Measurements from ENCODE around the gene TOB2. TPM values are rescaled to one million over a fixed set of nuclear protein-coding genes. Genes with fewer than 3 reads are reported as not detected.

Gene TOB2
- total and polyA plus RNA-seq, 8 donors, result 38.9 to 62.6 (median 48.3) TPM

DNA sequence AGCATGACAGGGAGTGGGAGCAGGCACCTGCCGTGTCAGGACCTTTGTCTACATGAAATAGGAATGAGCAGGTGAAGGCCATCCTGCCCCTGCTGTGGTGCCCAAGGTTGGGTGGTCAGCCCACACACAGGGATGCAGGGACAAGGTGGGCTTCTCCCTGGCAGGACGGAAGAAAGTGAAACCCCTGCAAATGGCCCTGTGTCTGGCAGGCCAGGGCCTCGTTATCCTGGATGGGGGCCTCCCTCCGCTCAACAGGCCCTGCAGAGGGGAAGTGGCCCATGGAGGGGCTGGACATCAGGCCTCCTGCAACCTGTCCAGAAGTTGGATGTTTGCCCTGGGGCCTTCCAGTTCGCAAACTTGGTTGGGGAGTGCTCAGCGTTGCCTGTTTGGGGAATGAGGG lies 14.9 kb downstream of the TOB2 start:
- intact Hi-C loops (cut with DNase I), result no loop called here
- Histone ChIP-seq H3K4me3 (no peak overlapping the region), H3K27ac (no peak overlapping the region), H3K9me3 (no peaks in the 10 kb centered on the region), H3K4me1 (peaks cover 0 to 10% of the 10 kb centered on the region in 2 donors), H3K36me3 (peaks cover 0 to 61% of the 10 kb centered on the region in 2 donors), H3K27me3 (no peaks in the 10 kb centered on the region)
- ATAC-seq (no peak), DNase-seq (no peak)
- TF ChIP-seq, protein P1, sequence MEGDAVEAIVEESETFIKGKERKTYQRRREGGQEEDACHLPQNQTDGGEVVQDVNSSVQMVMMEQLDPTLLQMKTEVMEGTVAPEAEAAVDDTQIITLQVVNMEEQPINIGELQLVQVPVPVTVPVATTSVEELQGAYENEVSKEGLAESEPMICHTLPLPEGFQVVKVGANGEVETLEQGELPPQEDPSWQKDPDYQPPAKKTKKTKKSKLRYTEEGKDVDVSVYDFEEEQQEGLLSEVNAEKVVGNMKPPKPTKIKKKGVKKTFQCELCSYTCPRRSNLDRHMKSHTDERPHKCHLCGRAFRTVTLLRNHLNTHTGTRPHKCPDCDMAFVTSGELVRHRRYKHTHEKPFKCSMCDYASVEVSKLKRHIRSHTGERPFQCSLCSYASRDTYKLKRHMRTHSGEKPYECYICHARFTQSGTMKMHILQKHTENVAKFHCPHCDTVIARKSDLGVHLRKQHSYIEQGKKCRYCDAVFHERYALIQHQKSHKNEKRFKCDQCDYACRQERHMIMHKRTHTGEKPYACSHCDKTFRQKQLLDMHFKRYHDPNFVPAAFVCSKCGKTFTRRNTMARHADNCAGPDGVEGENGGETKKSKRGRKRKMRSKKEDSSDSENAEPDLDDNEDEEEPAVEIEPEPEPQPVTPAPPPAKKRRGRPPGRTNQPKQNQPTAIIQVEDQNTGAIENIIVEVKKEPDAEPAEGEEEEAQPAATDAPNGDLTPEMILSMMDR (IDR thresholded peaks at IDR 0.05), result no peak

DNA sequence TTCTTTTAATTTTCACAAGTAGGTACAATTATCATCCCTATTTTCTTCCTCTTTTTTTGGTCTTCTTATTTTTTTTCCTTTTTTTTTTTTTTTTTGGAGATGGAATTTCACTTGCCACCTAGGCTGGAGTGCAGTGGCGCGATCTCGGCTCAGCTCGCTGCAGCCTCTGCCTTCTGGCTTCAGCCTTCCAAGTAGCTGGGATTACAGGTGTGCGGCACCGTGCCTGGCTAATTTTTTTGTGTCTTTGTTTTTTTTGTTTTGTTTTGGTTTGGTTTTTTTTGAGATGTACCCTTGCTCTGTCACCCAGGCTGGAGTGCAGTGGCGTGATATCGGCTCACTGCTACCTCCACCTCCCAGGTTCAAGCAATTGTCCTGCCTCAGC lies 16.7 kb downstream of the TOB2 start:
- no peaks in the 10 kb centered on the region for H3K27me3 ChIP-seq
- intact Hi-C loops (cut with DNase I), result no loop called here
- no peak overlapping the region for H3K4me3 ChIP-seq
- TF ChIP-seq, protein P1 (IDR thresholded peaks at IDR 0.05), result no peak
- DNase-seq, result no peak
- no peaks in the 10 kb centered on the region for H3K9me3 ChIP-seq
- H3K4me1 ChIP-seq, result peaks cover 0 to 5% of the 10 kb centered on the region in 2 donors
- peaks cover 0 to 58% of the 10 kb centered on the region in 2 donors for H3K36me3 ChIP-seq
- no peak overlapping the region for H3K27ac ChIP-seq
- ATAC-seq, result no peak

DNA sequence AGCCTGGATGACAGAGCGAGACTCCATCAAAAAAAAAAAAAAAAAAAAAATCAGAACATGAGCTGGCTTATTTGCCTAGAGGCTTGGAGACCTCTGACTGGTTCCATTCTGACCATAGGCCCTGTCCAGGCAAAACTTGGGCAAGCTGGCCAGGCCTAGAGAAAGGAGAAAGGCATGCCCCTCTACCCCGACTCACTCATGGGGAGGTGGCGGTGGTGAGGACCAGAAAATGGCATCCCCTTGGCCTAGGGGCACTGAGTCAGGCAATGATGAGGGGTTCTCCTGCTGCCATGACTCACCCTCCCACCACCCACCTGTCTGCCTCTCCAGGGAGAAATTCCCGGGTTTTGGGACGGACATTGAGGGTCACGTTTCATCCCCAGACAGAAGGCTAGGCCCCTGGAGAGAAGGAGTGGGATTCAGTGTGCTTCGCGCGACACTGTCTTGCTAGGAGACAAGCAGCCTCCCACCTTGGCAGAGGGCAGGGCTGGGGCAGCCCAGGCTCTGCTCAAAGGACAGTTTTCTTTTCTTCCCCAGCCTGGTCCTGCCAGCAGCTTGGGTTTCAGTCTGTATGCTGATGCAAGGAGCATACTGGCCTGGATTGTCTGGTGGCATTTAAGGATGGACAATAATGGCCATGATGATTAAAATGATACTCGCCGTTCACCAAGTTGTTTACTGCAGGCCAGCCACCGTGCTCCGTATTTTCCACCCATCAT lies 17.2 kb downstream of the TOB2 start:
- intact Hi-C loops (cut with DNase I), result no loop called here
- H3K27ac ChIP-seq, result no peak overlapping the region
- H3K9me3 ChIP-seq, result no peaks in the 10 kb centered on the region
- no peaks in the 10 kb centered on the region for H3K27me3 ChIP-seq
- TF ChIP-seq, protein P1 (IDR thresholded peaks at IDR 0.05), result no peak
- no peak overlapping the region for H3K4me3 ChIP-seq
- no peak for DNase-seq
- H3K4me1 ChIP-seq, result peaks cover 0 to 4% of the 10 kb centered on the region in 2 donors
- ATAC-seq, result no peak
- H3K36me3 ChIP-seq, result peaks cover 0 to 57% of the 10 kb centered on the region in 2 donors

DNA sequence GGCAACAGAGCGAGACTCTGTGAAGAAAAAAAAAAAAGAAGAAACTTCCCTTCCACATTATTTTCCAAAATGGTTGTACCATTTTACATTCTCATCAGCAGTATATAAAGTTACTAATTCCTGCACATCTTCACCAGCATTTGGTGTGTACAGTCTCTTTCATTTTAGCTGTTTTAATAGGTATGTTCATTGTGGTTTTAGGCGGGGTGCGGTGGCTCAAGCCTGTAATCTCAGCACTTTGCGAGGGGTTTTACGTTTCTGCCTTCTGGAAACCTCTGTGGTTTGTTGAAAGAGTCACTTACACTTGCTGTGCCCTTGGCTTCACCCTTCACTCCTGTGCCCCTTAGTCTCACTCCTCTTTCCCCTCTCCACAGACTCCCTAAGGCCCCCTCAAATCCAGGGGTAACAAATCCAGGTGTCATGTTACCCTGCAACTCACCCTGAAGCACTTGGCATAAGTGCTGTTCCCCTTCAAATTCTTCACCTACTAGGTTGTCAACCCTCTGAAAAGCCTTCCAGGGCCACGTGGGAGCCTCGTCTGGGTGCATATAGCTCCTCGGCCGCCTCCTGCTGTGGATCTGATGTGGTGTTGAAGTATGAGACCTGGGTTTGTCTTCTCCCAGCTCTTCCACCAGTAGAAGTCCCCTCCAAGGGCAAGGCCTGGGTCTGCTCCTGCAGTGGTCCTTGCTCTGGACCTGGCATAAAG lies 20.8 kb downstream of the TOB2 start:
- intact Hi-C loops (cut with DNase I), result no loop called here
- no peaks in the 10 kb centered on the region for H3K27me3 ChIP-seq
- peaks cover 0 to 44% of the 10 kb centered on the region in 2 donors for H3K36me3 ChIP-seq
- H3K4me1 ChIP-seq, result no peaks in the 10 kb centered on the region
- H3K4me3 ChIP-seq, result no peak overlapping the region
- TF ChIP-seq, protein P1 (IDR thresholded peaks at IDR 0.05), result no peak
- ATAC-seq (peak; percentile 66), DNase-seq (peak in 1 of 4 donors; percentile 41)
- H3K27ac ChIP-seq, result no peak overlapping the region
- H3K9me3 ChIP-seq, result no peaks in the 10 kb centered on the region

DNA sequence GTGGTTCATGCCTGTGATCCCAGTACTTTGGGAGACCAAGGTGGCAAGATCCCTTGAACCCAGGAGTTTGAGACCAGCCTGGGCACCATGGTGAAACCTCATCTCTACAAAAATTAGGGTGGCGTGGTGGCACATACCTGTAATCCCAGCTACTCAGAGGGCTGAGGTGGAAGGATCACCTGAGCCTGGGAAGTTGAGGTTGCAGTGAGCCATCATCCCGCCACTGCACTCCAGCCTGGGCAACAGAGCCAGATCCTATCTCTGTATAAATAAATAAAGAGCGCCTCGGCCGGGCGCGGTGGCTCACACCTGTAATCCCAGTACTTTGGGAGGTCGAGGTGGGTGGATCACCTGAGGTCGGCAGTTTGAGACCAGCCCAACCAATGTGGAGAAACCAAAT lies 27.9 kb downstream of the TOB2 start:
- H3K9me3 ChIP-seq, result no peaks in the 10 kb centered on the region
- no peaks in the 10 kb centered on the region for H3K27me3 ChIP-seq
- H3K4me3 ChIP-seq, result no peak overlapping the region
- DNase-seq (no peak), ATAC-seq (no peak)
- peak overlapping the region in 1 of 2 donors; percentile 61 for H3K27ac ChIP-seq
- intact Hi-C loops (cut with DNase I), result no loop called here
- H3K36me3 ChIP-seq, result peaks cover 0 to 11% of the 10 kb centered on the region in 2 donors
- TF ChIP-seq, protein P1 (IDR thresholded peaks at IDR 0.05), result no peak
- peaks cover 17 to 38% of the 10 kb centered on the region in 2 donors for H3K4me1 ChIP-seq

Data from left lung (tissue), 10 donors.